ENCODE results near the gene C22orf23. TPM values are rescaled to one million over a fixed set of nuclear protein-coding genes. Genes with fewer than 3 reads are reported as not detected.

The C22orf23 gene
- under 1 TPM in 2 of 4 donors, not detected in 2; 0.24 TPM for polyA plus RNA-seq
- long read RNA-seq, donor 1, partial matches to known transcripts: 81 of 307 reads
- long read RNA-seq, donor 1, other reads (novel, unspliced or antisense): 226 of 307 reads
- long read RNA-seq, donor 2, partial matches to known transcripts: 11 of 66 reads
- long read RNA-seq, donor 2, other reads (novel, unspliced or antisense): 55 of 66 reads
- long read RNA-seq, donor 3: 0 reads
- long read RNA-seq, donor 4: 0 reads
- long read RNA-seq, donor 5: 0 reads
- long read RNA-seq, donor 6, partial matches to known transcripts: 114 of 114 reads
- long read RNA-seq, donor 6, other reads (novel, unspliced or antisense): 0 of 114 reads
- long read RNA-seq, donor 7: 0 reads
- long read RNA-seq, donor 8: 0 reads
- long read RNA-seq, donor 9, partial matches to known transcripts: 6 of 6 reads
- long read RNA-seq, donor 9, other reads (novel, unspliced or antisense): 0 of 6 reads
- long read RNA-seq, donor 10: 0 reads

DNA sequence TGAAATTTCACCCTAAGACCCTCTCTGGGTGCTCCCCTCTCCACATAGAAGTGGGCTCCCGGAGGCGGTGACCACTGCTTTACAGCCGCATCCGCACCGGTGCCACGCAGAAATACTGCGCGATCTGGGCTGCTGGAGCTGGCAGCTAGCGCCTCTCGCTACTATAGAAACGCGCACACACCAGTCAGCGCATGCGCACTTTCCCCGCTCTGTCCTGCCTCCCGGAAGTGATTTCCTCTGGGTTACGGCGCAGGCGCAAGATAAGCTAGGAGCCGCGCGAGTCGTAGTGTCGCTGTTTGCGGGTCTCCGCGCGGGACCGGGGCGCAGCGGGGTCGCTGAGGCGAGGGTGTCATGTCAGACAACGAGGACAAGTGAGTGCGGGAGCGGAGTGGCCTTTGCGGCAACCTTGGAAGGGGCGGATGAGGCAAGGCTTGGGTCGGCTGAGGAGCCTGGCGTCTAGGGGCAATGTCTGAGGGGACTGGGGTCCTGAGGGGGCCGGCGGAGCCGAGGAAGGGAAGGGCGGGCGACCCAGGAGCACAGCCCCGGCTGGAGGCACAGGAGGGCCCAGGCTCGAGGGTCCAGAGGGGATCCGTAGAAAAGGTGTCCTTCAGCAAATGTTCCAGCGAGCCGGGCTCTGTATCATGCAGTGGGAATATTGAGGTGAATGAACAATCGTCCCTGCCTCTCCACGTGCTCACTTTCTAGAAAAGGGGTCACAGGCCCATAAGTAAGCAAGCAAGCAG is at the start of gene C22orf23, which contains the start of gene POLR2F:
Gene C22orf23, minus strand, starts transcription at position 165 of the 743 bp plus-strand sequence. CDS start 452 bp downstream, outside the sequence.
Gene POLR2F, plus strand, starts transcription at position 263 of the 743 bp plus-strand sequence. Its CDS starts 89 bp downstream, at position 352.
- Histone ChIP-seq H3K27me3 (ENCODE audit: control insufficient read depth in 3 of 3, insufficient read depth in 3 of 3, low read length in 3 of 3) (peaks cover 0 to 20% (median 0%) of the 10 kb centered on the region in 3 donors), H3K9me3 (ENCODE audit: control insufficient read depth in 2 of 2, insufficient read depth in 1 of 2, low read depth in 1 of 2, low read length in 1 of 2) (no peaks in the 10 kb centered on the region), H3K4me1 (ENCODE audit: control insufficient read depth in 3 of 3, insufficient read depth in 2 of 3, low read depth in 1 of 3, low read length in 2 of 3) (peaks cover 0 to 10% (median 7%) of the 10 kb centered on the region in 3 donors), H3K4me3 (ENCODE audit: low read depth in 1 of 3, low read length in 3 of 3) (peak within 1 kb of the TSS; percentile 79 to 96 (median 84)), H3K27ac (ENCODE audit: low read depth in 1 of 3, low read length in 2 of 3) (peak within 1 kb of the TSS in 2 of 3 donors; percentile 25 to 81), H3K36me3 (ENCODE audit: control insufficient read depth in 3 of 3, insufficient read depth in 2 of 3, low read depth in 1 of 3, low read length in 3 of 3) (peaks cover 2 to 26% (median 8%) of the 10 kb centered on the region in 3 donors)
- peak; percentile 97 for DNase-seq
- 0% methylated on average over 45 to 52 of the region's 52 CpGs for WGBS, 3 donors
- FAIRE-seq: no peak

DNA sequence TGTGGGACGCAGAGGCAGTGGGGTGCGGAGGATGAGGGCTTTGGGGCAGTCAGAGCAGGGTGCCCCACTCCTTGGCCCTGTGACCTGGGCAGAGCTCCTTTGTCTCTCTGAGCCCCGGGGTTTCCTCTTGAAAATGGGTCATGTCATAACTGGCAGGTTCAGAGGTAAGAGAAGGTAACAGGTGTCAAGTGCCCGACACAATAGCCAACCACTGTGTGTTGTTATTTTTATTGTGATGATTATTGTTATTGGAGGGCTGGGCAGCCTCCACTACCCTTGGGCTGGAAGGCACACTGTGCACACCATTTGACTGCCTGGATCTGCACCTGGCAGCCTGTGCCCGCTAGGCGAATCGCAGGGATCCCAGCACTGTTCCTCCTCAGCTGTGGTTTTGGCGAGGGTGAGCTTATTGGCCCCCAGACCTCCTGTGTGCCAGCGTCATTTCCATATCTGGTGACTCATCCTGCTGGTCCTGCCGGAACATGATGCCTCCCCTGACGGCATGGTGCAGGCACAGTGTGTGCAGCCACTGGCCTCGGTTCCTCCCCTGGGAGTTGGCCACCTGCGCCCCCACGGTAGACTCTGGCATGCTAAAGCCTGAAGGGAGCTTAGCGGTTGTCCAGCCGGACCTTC is 46.4 kb upstream of the C22orf23 start:
- Histone ChIP-seq H3K4me1 (ENCODE audit: control insufficient read depth in 3 of 3, insufficient read depth in 2 of 3, low read depth in 1 of 3, low read length in 2 of 3) (no peaks in the 10 kb centered on the region), H3K36me3 (ENCODE audit: control insufficient read depth in 3 of 3, insufficient read depth in 2 of 3, low read depth in 1 of 3, low read length in 3 of 3) (no peaks in the 10 kb centered on the region), H3K27me3 (ENCODE audit: control insufficient read depth in 3 of 3, insufficient read depth in 3 of 3, low read length in 3 of 3) (no peaks in the 10 kb centered on the region), H3K27ac (ENCODE audit: low read depth in 1 of 3, low read length in 2 of 3) (no peak overlapping the region), H3K9me3 (ENCODE audit: control insufficient read depth in 2 of 2, insufficient read depth in 1 of 2, low read depth in 1 of 2, low read length in 1 of 2) (no peaks in the 10 kb centered on the region), H3K4me3 (ENCODE audit: low read depth in 1 of 3, low read length in 3 of 3) (no peak overlapping the region)
- WGBS, 3 donors: 58 to 72% (median 67%) methylated on average over 16 of the region's 16 CpGs
- no peak for FAIRE-seq
- peak in 1 of 2 donors; percentile 23 for DNase-seq

DNA sequence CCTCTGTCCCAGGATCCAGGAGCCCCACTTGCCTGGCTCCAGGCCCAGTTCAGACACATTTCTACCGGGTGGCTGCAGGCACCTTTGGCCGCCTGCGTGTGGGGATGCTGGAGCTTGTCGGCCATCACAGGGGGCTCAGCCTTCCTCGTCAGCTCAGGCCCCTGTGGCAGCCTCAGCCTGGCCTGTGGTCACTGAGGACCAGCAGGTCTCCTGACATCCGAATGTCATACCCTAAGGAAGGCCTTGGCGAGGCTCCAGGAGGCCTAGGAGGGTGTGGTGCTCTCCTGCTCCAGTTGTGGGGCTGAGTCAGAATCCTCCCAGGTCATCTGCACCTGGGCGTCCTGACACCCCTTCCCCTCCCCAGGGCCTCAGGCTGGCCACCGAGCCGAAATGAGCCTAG is 45.8 kb upstream of the C22orf23 start:
- no peaks in the 10 kb centered on the region for H3K27me3 ChIP-seq (ENCODE audit: control insufficient read depth in 3 of 3, insufficient read depth in 3 of 3, low read length in 3 of 3)
- H3K9me3 ChIP-seq (ENCODE audit: control insufficient read depth in 2 of 2, insufficient read depth in 1 of 2, low read depth in 1 of 2, low read length in 1 of 2): no peaks in the 10 kb centered on the region
- H3K4me3 ChIP-seq (ENCODE audit: low read depth in 1 of 3, low read length in 3 of 3): no peak overlapping the region
- no peak overlapping the region for H3K27ac ChIP-seq (ENCODE audit: low read depth in 1 of 3, low read length in 2 of 3)
- no peak for FAIRE-seq
- 46 to 71% (median 51%) methylated on average over 10 of the region's 10 CpGs for WGBS, 3 donors
- no peaks in the 10 kb centered on the region for H3K36me3 ChIP-seq (ENCODE audit: control insufficient read depth in 3 of 3, insufficient read depth in 2 of 3, low read depth in 1 of 3, low read length in 3 of 3)
- peak in 1 of 2 donors; percentile 15 for DNase-seq
- H3K4me1 ChIP-seq (ENCODE audit: control insufficient read depth in 3 of 3, insufficient read depth in 2 of 3, low read depth in 1 of 3, low read length in 2 of 3): no peaks in the 10 kb centered on the region

DNA sequence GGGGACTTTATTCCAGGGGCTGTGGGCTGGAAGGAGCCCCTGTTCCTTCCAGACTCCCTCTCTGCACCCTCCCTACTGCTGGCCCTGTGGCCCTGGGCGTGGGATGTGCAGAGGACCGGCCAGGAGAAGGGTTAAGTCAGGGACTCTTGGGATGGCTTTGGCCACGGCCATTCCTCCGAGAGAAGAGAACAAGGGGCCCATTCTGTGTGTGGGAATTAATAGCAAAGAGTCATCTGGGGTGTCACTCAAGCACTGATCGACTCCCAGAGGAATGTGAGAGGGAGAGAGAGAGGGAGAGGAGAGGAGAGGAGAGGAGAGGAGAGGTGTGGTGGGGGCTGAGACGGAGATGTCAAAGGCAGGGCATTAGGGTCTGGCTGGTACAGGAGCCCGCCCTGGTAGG is 45.1 kb upstream of the C22orf23 start:
- no peak for FAIRE-seq
- Histone ChIP-seq H3K9me3 (ENCODE audit: control insufficient read depth in 2 of 2, insufficient read depth in 1 of 2, low read depth in 1 of 2, low read length in 1 of 2) (no peaks in the 10 kb centered on the region), H3K27ac (ENCODE audit: low read depth in 1 of 3, low read length in 2 of 3) (no peak overlapping the region), H3K4me1 (ENCODE audit: control insufficient read depth in 3 of 3, insufficient read depth in 2 of 3, low read depth in 1 of 3, low read length in 2 of 3) (no peaks in the 10 kb centered on the region), H3K27me3 (ENCODE audit: control insufficient read depth in 3 of 3, insufficient read depth in 3 of 3, low read length in 3 of 3) (no peaks in the 10 kb centered on the region), H3K4me3 (ENCODE audit: low read depth in 1 of 3, low read length in 3 of 3) (no peak overlapping the region), H3K36me3 (ENCODE audit: control insufficient read depth in 3 of 3, insufficient read depth in 2 of 3, low read depth in 1 of 3, low read length in 3 of 3) (no peaks in the 10 kb centered on the region)
- WGBS, 3 donors: 68 to 70% (median 69%) methylated on average over 6 to 7 of the region's 7 CpGs
- DNase-seq: no peak

DNA sequence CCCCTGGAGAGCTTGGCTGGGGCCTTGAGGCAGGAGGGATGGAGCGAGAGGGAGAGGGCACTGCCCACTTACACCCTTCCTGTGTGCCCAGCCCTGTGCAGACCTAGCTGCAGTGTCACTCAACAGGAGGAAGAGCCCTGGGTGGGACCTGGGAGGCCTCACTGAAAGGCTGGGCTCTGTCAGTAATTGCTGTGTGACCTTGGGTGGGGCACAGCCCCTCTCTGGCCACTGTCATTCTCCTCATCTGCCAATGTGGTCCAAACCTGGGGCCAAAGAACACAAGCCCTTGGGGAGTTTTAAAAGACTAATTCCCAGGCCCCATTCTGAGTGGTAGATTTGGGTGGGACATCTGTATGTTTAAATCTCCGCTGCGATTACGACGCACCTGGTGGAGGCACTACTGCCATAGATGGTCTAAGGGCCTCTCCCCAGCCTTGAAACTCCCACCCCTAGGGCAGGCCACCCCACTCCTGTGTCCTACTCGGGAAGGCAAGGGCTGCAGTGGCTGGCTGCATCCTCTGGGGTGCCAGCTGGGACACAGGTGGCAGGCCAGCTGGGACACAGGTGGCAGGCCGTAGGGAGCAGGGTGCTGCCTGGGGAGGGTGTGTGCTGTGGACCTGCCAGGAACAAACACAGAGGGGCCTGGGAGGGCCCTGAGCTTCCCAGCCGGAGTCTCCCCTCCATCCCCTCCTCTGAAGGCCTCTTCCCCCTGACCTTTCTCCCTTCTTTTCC is 43.3 kb upstream of the C22orf23 start:
- 61 to 74% (median 65%) methylated on average over 8 of the region's 8 CpGs for WGBS, 3 donors
- no peaks in the 10 kb centered on the region for H3K4me1 ChIP-seq (ENCODE audit: control insufficient read depth in 3 of 3, insufficient read depth in 2 of 3, low read depth in 1 of 3, low read length in 2 of 3)
- no peaks in the 10 kb centered on the region for H3K9me3 ChIP-seq (ENCODE audit: control insufficient read depth in 2 of 2, insufficient read depth in 1 of 2, low read depth in 1 of 2, low read length in 1 of 2)
- H3K36me3 ChIP-seq (ENCODE audit: control insufficient read depth in 3 of 3, insufficient read depth in 2 of 3, low read depth in 1 of 3, low read length in 3 of 3): no peaks in the 10 kb centered on the region
- H3K4me3 ChIP-seq (ENCODE audit: low read depth in 1 of 3, low read length in 3 of 3): no peak overlapping the region
- FAIRE-seq (no peak), DNase-seq (peak; percentile 33 to 47)
- H3K27ac ChIP-seq (ENCODE audit: low read depth in 1 of 3, low read length in 2 of 3): no peak overlapping the region
- H3K27me3 ChIP-seq (ENCODE audit: control insufficient read depth in 3 of 3, insufficient read depth in 3 of 3, low read length in 3 of 3): no peaks in the 10 kb centered on the region

DNA sequence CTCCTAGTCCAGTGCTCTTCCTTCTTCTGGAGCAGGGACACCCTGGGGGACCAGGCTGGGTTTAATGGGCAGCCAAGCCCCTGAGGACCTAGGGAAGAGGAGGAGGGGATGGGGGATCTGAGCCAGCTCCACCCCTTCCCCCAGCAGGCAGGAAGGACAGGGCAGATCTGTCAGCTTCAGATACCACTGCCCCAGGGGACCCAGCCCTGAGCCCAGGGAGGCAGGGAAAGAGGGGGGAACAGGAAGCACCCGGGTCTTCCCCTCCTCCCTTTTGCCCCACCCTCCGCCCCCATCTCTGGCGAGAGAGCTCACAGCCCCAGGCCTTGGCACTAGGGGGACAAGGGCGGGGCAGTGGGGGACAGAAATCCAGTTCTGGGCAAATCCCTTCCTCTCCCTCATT is 42.7 kb upstream of the C22orf23 start:
- Histone ChIP-seq H3K36me3 (ENCODE audit: control insufficient read depth in 3 of 3, insufficient read depth in 2 of 3, low read depth in 1 of 3, low read length in 3 of 3) (no peaks in the 10 kb centered on the region), H3K27ac (ENCODE audit: low read depth in 1 of 3, low read length in 2 of 3) (no peak overlapping the region), H3K4me1 (ENCODE audit: control insufficient read depth in 3 of 3, insufficient read depth in 2 of 3, low read depth in 1 of 3, low read length in 2 of 3) (no peaks in the 10 kb centered on the region), H3K9me3 (ENCODE audit: control insufficient read depth in 2 of 2, insufficient read depth in 1 of 2, low read depth in 1 of 2, low read length in 1 of 2) (no peaks in the 10 kb centered on the region), H3K27me3 (ENCODE audit: control insufficient read depth in 3 of 3, insufficient read depth in 3 of 3, low read length in 3 of 3) (no peaks in the 10 kb centered on the region), H3K4me3 (ENCODE audit: low read depth in 1 of 3, low read length in 3 of 3) (no peak overlapping the region)
- WGBS, 3 donors: 46 to 78% (median 57%) methylated on average over 3 to 4 of the region's 4 CpGs
- no peak for FAIRE-seq
- DNase-seq: no peak

DNA sequence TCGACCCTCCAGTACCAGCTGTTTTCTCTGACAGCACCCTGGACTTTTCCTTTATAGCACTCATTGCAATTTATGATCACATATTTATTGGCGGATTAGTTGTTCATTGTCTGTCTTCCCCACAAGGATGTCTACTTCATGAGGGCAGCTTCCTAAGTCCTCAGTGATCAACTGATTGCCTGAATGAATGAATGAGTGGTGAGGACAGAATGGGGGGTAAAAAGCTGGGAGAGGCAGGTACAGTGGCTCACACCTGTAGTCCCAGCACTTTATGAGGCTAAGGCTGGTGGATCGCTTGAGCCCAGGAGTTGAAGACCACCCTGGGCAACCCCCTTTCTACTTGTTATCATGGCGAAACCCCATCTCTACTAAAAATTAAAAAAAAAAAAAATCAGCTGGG is 42.1 kb upstream of the C22orf23 start:
- WGBS, 3 donors: 76 to 80% (median 77%) methylated on average over 4 of the region's 4 CpGs

More for the DNA sequence above, 42.1 kb upstream of the C22orf23 start:
- Histone ChIP-seq H3K9me3 (ENCODE audit: control insufficient read depth in 2 of 2, insufficient read depth in 1 of 2, low read depth in 1 of 2, low read length in 1 of 2) (no peaks in the 10 kb centered on the region), H3K27me3 (ENCODE audit: control insufficient read depth in 3 of 3, insufficient read depth in 3 of 3, low read length in 3 of 3) (no peaks in the 10 kb centered on the region), H3K4me1 (ENCODE audit: control insufficient read depth in 3 of 3, insufficient read depth in 2 of 3, low read depth in 1 of 3, low read length in 2 of 3) (no peaks in the 10 kb centered on the region), H3K36me3 (ENCODE audit: control insufficient read depth in 3 of 3, insufficient read depth in 2 of 3, low read depth in 1 of 3, low read length in 3 of 3) (no peaks in the 10 kb centered on the region), H3K27ac (ENCODE audit: low read depth in 1 of 3, low read length in 2 of 3) (no peak overlapping the region), H3K4me3 (ENCODE audit: low read depth in 1 of 3, low read length in 3 of 3) (no peak overlapping the region)
- FAIRE-seq: no peak
- DNase-seq: no peak
